Measurements from ENCODE around the gene GABARAP.

GRCh38 chr17:7242717-7243452, 636 bp upstream of the GABARAP start:
- no peak for TF ChIP-seq CTCF (IDR thresholded peaks at IDR 0.05)
- peak; percentile 96 for TF ChIP-seq SP1 (CRISPR knock-in tag; conservative IDR thresholded peaks at IDR 0.05)
- peak; percentile 88 for TF ChIP-seq FOXK1 (CRISPR knock-in tag; IDR thresholded peaks at IDR 0.05)
- TF ChIP-seq CDX4 (CRISPR knock-in tag; IDR thresholded peaks at IDR 0.05; ENCODE audit: borderline replicate concordance), result no peak; the same call in 1 of the 2 replicates
- no peak; the same call in 1 of the 2 replicates for TF ChIP-seq ARID4B (CRISPR knock-in tag; IDR thresholded peaks at IDR 0.05; ENCODE audit: borderline replicate concordance)

Data from WTC11 (cell line).